GM21528 (cell line): ENCODE data around the gene ADGRE3.
"Not testable (repeated sequence)": the region's sequence is repeated elsewhere in the genome, so short reads cannot be mapped to it uniquely, and the experiment has no call there.

Experiments used
- ATAC-seq: cut with Tn5 transposase; IDR thresholded peaks from one replicate; pipeline ENCODE4 v1.9.1; 2021; ENCODE audit warnings: mild to moderate bottlenecking, moderate library complexity; ENCODE audit not compliant: unreplicated experiment, low FRiP score

The ADGRE3 gene

GRCh38 chr19:14672188-14672872 lies 2.3 kb downstream of the ADGRE3 start:
- ATAC-seq, result no peak

- no peak for ATAC-seq
These were observed 4.2 kb downstream of the ADGRE3 start for GRCh38 chr19:14670408-14670807.

- ATAC-seq, result no peak
These were observed 4.7 kb downstream of the ADGRE3 start for GRCh38 chr19:14669940-14670339.

- no peak for ATAC-seq
These were observed 13.2 kb downstream of the ADGRE3 start for GRCh38 chr19:14661372-14661924.

- no peak for ATAC-seq
These were observed 14.7 kb downstream of the ADGRE3 start for GRCh38 chr19:14659874-14660489.

- no peak for ATAC-seq
These were observed 18.9 kb downstream of the ADGRE3 start for GRCh38 chr19:14655726-14656125.

- ATAC-seq, result no peak
These were observed 19.7 kb downstream of the ADGRE3 start for GRCh38 chr19:14654786-14655560.

GRCh38 chr19:14650161-14650560 lies 24.5 kb downstream of the ADGRE3 start:
- ATAC-seq, result no peak

GRCh38 chr19:14649020-14649419 lies 25.6 kb downstream of the ADGRE3 start:
- ATAC-seq, result no peak

GRCh38 chr19:14648506-14648905 lies 26.1 kb downstream of the ADGRE3 start:
- no peak for ATAC-seq

- ATAC-seq, result no peak
These were observed 34.9 kb downstream of the ADGRE3 start for GRCh38 chr19:14639536-14640277.

GRCh38 chr19:14632286-14632685 lies 42.4 kb downstream of the ADGRE3 start:
- ATAC-seq, result no peak

- ATAC-seq, result no peak
These were observed 45.1 kb downstream of the ADGRE3 start for GRCh38 chr19:14629557-14629956.

- ATAC-seq, result not testable (repeated sequence)
These were observed 50.2 kb downstream of the ADGRE3 start for GRCh38 chr19:14624491-14624890.

GRCh38 chr19:14619404-14619803 lies 55.2 kb downstream of the ADGRE3 start:
- no peak for ATAC-seq

- ATAC-seq, result no peak
These were observed 58.2 kb downstream of the ADGRE3 start for GRCh38 chr19:14616407-14616806.

GRCh38 chr19:14615623-14616022 lies 59.0 kb downstream of the ADGRE3 start:
- ATAC-seq, result no peak

- no peak for ATAC-seq
These were observed 60.6 kb downstream of the ADGRE3 start for GRCh38 chr19:14614099-14614412.

GRCh38 chr19:14613399-14614098 lies 61.1 kb downstream of the ADGRE3 start:
- not testable (repeated sequence) for ATAC-seq

GRCh38 chr19:14612657-14613056 lies 62.0 kb downstream of the ADGRE3 start:
- no peak for ATAC-seq
